GM21360 (cell line): ENCODE data around the gene MYLK2.
"Not testable (repeated sequence)": the region's sequence is repeated elsewhere in the genome, so short reads cannot be mapped to it uniquely, and the experiment has no call there.

Experiments used
- ATAC-seq: cut with Tn5 transposase; IDR thresholded peaks from one replicate; pipeline ENCODE4 v1.9.1; 2021; ENCODE audit warnings: mild to moderate bottlenecking, moderate library complexity; ENCODE audit not compliant: unreplicated experiment

MYLK2 gene

GRCh38 chr20:31819083-31819784, at the start of gene MYLK2:
TSS of gene MYLK2 (plus strand) at chr20:31819356. CDS start at chr20:31819581, 225 bp downstream.
- ATAC-seq = no peak

GRCh38 chr20:31769681-31770080, 49.5 kb upstream of the MYLK2 start:
- ATAC-seq = no peak

- no peak for ATAC-seq
Observed at GRCh38 chr20:31770243-31770642, 48.9 kb upstream of the MYLK2 start.

GRCh38 chr20:31774408-31774807, 44.7 kb upstream of the MYLK2 start:
- ATAC-seq = no peak

- no peak for ATAC-seq
Observed at GRCh38 chr20:31780839-31781238, 38.3 kb upstream of the MYLK2 start.

GRCh38 chr20:31781945-31782344, 37.2 kb upstream of the MYLK2 start:
- no peak for ATAC-seq

- no peak for ATAC-seq
Observed at GRCh38 chr20:31784354-31785044, 34.7 kb upstream of the MYLK2 start.

GRCh38 chr20:31785089-31785488, 34.1 kb upstream of the MYLK2 start:
- ATAC-seq = no peak

GRCh38 chr20:31788578-31788977, 30.6 kb upstream of the MYLK2 start:
- ATAC-seq = no peak

- no peak for ATAC-seq
Observed at GRCh38 chr20:31790401-31790800, 28.8 kb upstream of the MYLK2 start.

GRCh38 chr20:31797364-31797763, 21.8 kb upstream of the MYLK2 start:
- no peak for ATAC-seq

GRCh38 chr20:31801508-31801907, 17.6 kb upstream of the MYLK2 start:
- ATAC-seq = no peak

GRCh38 chr20:31803552-31804291, 15.4 kb upstream of the MYLK2 start:
- ATAC-seq = no peak

GRCh38 chr20:31806564-31807355, 12.4 kb upstream of the MYLK2 start:
- no peak for ATAC-seq

- ATAC-seq = no peak
Observed at GRCh38 chr20:31808481-31808880, 10.7 kb upstream of the MYLK2 start.

GRCh38 chr20:31809661-31810060, 9.5 kb upstream of the MYLK2 start:
- no peak for ATAC-seq

- no peak for ATAC-seq
Observed at GRCh38 chr20:31811198-31811597, 8.0 kb upstream of the MYLK2 start.

- no peak for ATAC-seq
Observed at GRCh38 chr20:31811796-31812728, 7.1 kb upstream of the MYLK2 start.

GRCh38 chr20:31813611-31814010, 5.5 kb upstream of the MYLK2 start:
- ATAC-seq = no peak

- not testable (repeated sequence) for ATAC-seq
Observed at GRCh38 chr20:31814142-31814541, 5.0 kb upstream of the MYLK2 start.
